H9 (cell line): Measurements from ENCODE around the gene PMEL. TPM values are rescaled to one million over a fixed set of nuclear protein-coding genes. Genes with fewer than 3 reads are reported as not detected.
A peak's percentile ranks its signal among the peaks of the same experiment; 100 is the strongest.

Experiments
- DNase-seq: peaks from one replicate; pipeline ENCODE4 v3.0.0-alpha.2; 2017
- H2AFZ ChIP-seq: one replicate; pipeline ENCODE4 v1.6.1; 2013; ENCODE audit warnings: mild to moderate bottlenecking, low read length, control low read depth, moderate library complexity
- H2AK5ac ChIP-seq: 2 replicates; pipeline ENCODE4 v1.6.1; 2013; ENCODE audit warnings: low read length, control low read depth, mixed read lengths; ENCODE audit not compliant: insufficient read length
- H2BK120ac ChIP-seq: one replicate; pipeline ENCODE4 v1.6.1; 2013; ENCODE audit warnings: low read depth, mild to moderate bottlenecking, low read length, control low read depth, inconsistent platforms; ENCODE audit not compliant: poor library complexity, severe bottlenecking
- H2BK12ac ChIP-seq: 2 replicates; pipeline ENCODE4 v1.6.1; 2013; ENCODE audit warnings: low read length, control low read depth, mixed read lengths, low read depth; ENCODE audit not compliant: insufficient read length
- H2BK15ac ChIP-seq: 2 replicates; pipeline ENCODE4 v1.6.1; 2013; ENCODE audit warnings: low read depth, low read length, control low read depth
- H2BK20ac ChIP-seq: one replicate; pipeline ENCODE4 v1.6.1; 2013; ENCODE audit warnings: low read depth, mild to moderate bottlenecking, low read length, control low read depth, inconsistent platforms; ENCODE audit not compliant: poor library complexity, severe bottlenecking
- H2BK5ac ChIP-seq: 2 replicates; pipeline ENCODE4 v1.6.1; 2013; ENCODE audit warnings: low read length, control low read depth, mixed read lengths; ENCODE audit not compliant: insufficient read length
- H3K14ac ChIP-seq: 2 replicates; pipeline ENCODE4 v1.6.1; 2013; ENCODE audit warnings: low read length, control low read depth; ENCODE audit not compliant: insufficient read depth
- H3K18ac ChIP-seq: 2 replicates; pipeline ENCODE4 v1.6.1; 2013; ENCODE audit warnings: low read depth, mild to moderate bottlenecking, mixed read lengths, low read length, control low read depth; ENCODE audit not compliant: insufficient read length
- H3K23ac ChIP-seq: 2 replicates; pipeline ENCODE4 v1.6.1; 2013; ENCODE audit warnings: low read length, control low read depth, mixed read lengths, low read depth; ENCODE audit not compliant: insufficient read length
- H3K23me2 ChIP-seq: 2 replicates; pipeline ENCODE4 v1.6.1; 2013; ENCODE audit warnings: low read depth, mild to moderate bottlenecking, mixed read lengths, low read length, control low read depth; ENCODE audit not compliant: insufficient read length, poor library complexity, severe bottlenecking
- H3K27ac ChIP-seq: 2 replicates; pipeline ENCODE4 v1.5.1; 2013; ENCODE audit warnings: low read length, control low read depth, mixed read lengths, low read depth; ENCODE audit not compliant: insufficient read length
- H3K27me3 ChIP-seq: 2 replicates; pipeline ENCODE4 v1.6.1; 2013; ENCODE audit warnings: low read length, control low read depth, inconsistent platforms; ENCODE audit not compliant: insufficient read depth
- H3K4ac ChIP-seq: 2 replicates; pipeline ENCODE4 v1.6.1; 2013; ENCODE audit warnings: low read depth, mild to moderate bottlenecking, control low read depth, inconsistent platforms, low read length, moderate library complexity
- H3K4me1 ChIP-seq: 2 replicates; pipeline ENCODE4 v1.6.1; 2013; ENCODE audit warnings: low read length, control low read depth, inconsistent platforms; ENCODE audit not compliant: insufficient read depth
- H3K4me2 ChIP-seq: 2 replicates; pipeline ENCODE4 v1.6.1; 2013; ENCODE audit warnings: low read length, control low read depth, mixed read lengths; ENCODE audit not compliant: insufficient read length, insufficient read depth
- H3K56ac ChIP-seq: 2 replicates; pipeline ENCODE4 v1.6.1; 2013; ENCODE audit warnings: low read depth, mild to moderate bottlenecking, mixed read lengths, low read length, control low read depth; ENCODE audit not compliant: insufficient read length
- H3K79me1 ChIP-seq: 2 replicates; pipeline ENCODE4 v1.6.1; 2013; ENCODE audit warnings: low read depth, mild to moderate bottlenecking, moderate library complexity, low read length, control low read depth, inconsistent platforms; ENCODE audit not compliant: insufficient read depth, poor library complexity, severe bottlenecking
- H3K79me2 ChIP-seq: 2 replicates; pipeline ENCODE4 v1.6.1; 2013; ENCODE audit warnings: low read length, control low read depth, inconsistent platforms; ENCODE audit not compliant: insufficient read depth
- H3K9ac ChIP-seq: 2 replicates; pipeline ENCODE4 v1.6.1; 2013; ENCODE audit warnings: low read length, control low read depth, mixed read lengths; ENCODE audit not compliant: insufficient read length; ENCODE audit errors: extremely low read depth
- H3K9me3 ChIP-seq: one replicate; pipeline ENCODE4 v1.6.1; 2013; ENCODE audit warnings: low read depth, low read length, inconsistent platforms; ENCODE audit not compliant: control insufficient read depth
- H3T11ph ChIP-seq: one replicate; pipeline ENCODE4 v1.6.1; 2013; ENCODE audit warnings: mild to moderate bottlenecking, low read length, control low read depth, inconsistent platforms
- H4K20me1 ChIP-seq: one replicate; pipeline ENCODE4 v1.6.1; 2013; ENCODE audit not compliant: control insufficient read depth, insufficient read length, insufficient read depth
- H4K5ac ChIP-seq: 2 replicates; pipeline ENCODE4 v1.6.1; 2013; ENCODE audit warnings: low read depth, mild to moderate bottlenecking, mixed read lengths, low read length, control low read depth; ENCODE audit not compliant: insufficient read length
- H4K8ac ChIP-seq: replicated peaks from 2 replicates; pipeline ENCODE4 v1.6.1; 2013; ENCODE audit warnings: low read length, control low read depth, mixed read lengths, low read depth; ENCODE audit not compliant: insufficient read length
- H4K91ac ChIP-seq: 2 replicates; pipeline ENCODE4 v1.6.1; 2013; ENCODE audit warnings: low read depth, mild to moderate bottlenecking, moderate library complexity, mixed read lengths, low read length, control low read depth; ENCODE audit not compliant: insufficient read length
- H3K27ac Mint-ChIP-seq, 3 experiments: 2 replicates in 2 of 3; 3 replicates in 1 of 3; pipeline ENCODE4 v1.8.0; 2020 to 2021; ENCODE audit warnings: mixed read lengths in 3 of 3, mild to moderate bottlenecking in 1 of 3, moderate library complexity in 1 of 3
- H3K27me3 Mint-ChIP-seq: 2 replicates; pipeline ENCODE4 v1.8.0; 2021; ENCODE audit warnings: low read depth, mild to moderate bottlenecking, moderate library complexity, mixed read lengths
- H3K36me3 Mint-ChIP-seq, 3 experiments: 2 replicates in 2 of 3; 3 replicates in 1 of 3; pipeline ENCODE4 v1.8.0; 2020 to 2021; ENCODE audit warnings: low read depth in 3 of 3, mixed read lengths in 3 of 3; ENCODE audit not compliant: insufficient read depth in 1 of 3
- H3K4me1 Mint-ChIP-seq, 2 experiments: 2 replicates each; pipeline ENCODE4 v1.8.0; 2020; ENCODE audit warnings: mixed read lengths in 2 of 2
- H3K4me3 Mint-ChIP-seq, 2 experiments: 2 replicates in 1 of 2; 3 replicates in 1 of 2; pipeline ENCODE4 v1.8.0; 2020 to 2021; ENCODE audit warnings: mild to moderate bottlenecking in 2 of 2, mixed read lengths in 2 of 2, moderate library complexity in 1 of 2
- H3K9me3 Mint-ChIP-seq, 2 experiments: 2 replicates in 1 of 2; 3 replicates in 1 of 2; pipeline ENCODE4 v1.8.0; 2020; ENCODE audit warnings: mild to moderate bottlenecking in 2 of 2, mixed read lengths in 2 of 2, moderate library complexity in 1 of 2
- CTCF ChIP-seq: fragments of 200-600 bp; sonication (generic); conservative IDR thresholded peaks from 3 replicates; pipeline ENCODE4 v1.8.0; 2021; ENCODE audit warnings: antibody characterized with exemption, mild to moderate bottlenecking
- WGBS: extraction: QIAGEN DNeasy Blood & Tissue Kit; methylation state at CpG from one replicate; pipeline ENCODE4 v1.1.7; 2013; ENCODE audit warnings: missing lambda C conversion rate, low lambda C conversion rate, mixed read lengths; ENCODE audit not compliant: insufficient read length; ENCODE audit errors: extremely low coverage; 5-methylcytosine and 5-hydroxymethylcytosine counted together
- total RNA-seq: library from RNA; stranded (reverse); gene quantifications from 2 replicates; pipeline ENCODE4 v1.2.1, GENCODE V29; 2021

Gene PMEL
- total RNA-seq, 1 experiment from 2014 or later, result 72.6 TPM

- H3K23me2 ChIP-seq, result no peaks in the 10 kb centered on the region
- H3K4ac ChIP-seq, result no peak overlapping the region
- no peak overlapping the region for H2BK12ac ChIP-seq
- H3K23ac ChIP-seq, result no peak overlapping the region
- H3T11ph ChIP-seq, result no peak overlapping the region
- H2BK5ac ChIP-seq, result no peak overlapping the region
- no peak overlapping the region for H4K91ac ChIP-seq
- no peaks in the 10 kb centered on the region for H3K79me1 ChIP-seq
- H4K5ac ChIP-seq, result no peak overlapping the region
- H3K9me3 ChIP-seq, result no peaks in the 10 kb centered on the region
- Mint-ChIP-seq H3K4me3 (no peak overlapping the region), H3K9me3 (no peaks in the 10 kb centered on the region), H3K27me3 (no peaks in the 10 kb centered on the region), H3K36me3 (peaks cover 4 to 45% (median 32%) of the 10 kb centered on the region in 3 experiments; a peak in 6 of 7 replicates), H3K4me1 (no peaks in the 10 kb centered on the region; a peak in 1 of 4 replicates), H3K27ac (peak overlapping the region in 1 of 3 experiments; percentile 58; a peak in 1 of 7 replicates)
- TF ChIP-seq CTCF, result peak; percentile 38; the same call in 1 of the 3 replicates
- no peak overlapping the region for H3K9ac ChIP-seq
- no peak overlapping the region for H3K14ac ChIP-seq
- H4K8ac ChIP-seq, result no peak overlapping the region
- no peak overlapping the region for H2BK20ac ChIP-seq
- no peaks in the 10 kb centered on the region for H4K20me1 ChIP-seq
- H3K56ac ChIP-seq, result no peak overlapping the region
- no peak overlapping the region for H2AFZ ChIP-seq
- no CpG with 5 or more reads among the region's 6 CpGs for WGBS
- H3K18ac ChIP-seq, result no peak overlapping the region
- H3K79me2 ChIP-seq, result no peaks in the 10 kb centered on the region
- H2BK120ac ChIP-seq, result no peak overlapping the region
- no peak overlapping the region for H3K4me2 ChIP-seq
- H2BK15ac ChIP-seq, result no peak overlapping the region
- no peak overlapping the region for H3K27ac ChIP-seq
- no peak overlapping the region for H2AK5ac ChIP-seq
- peak; percentile 58 for DNase-seq
- no peaks in the 10 kb centered on the region for H3K4me1 ChIP-seq
- no peaks in the 10 kb centered on the region for H3K27me3 ChIP-seq
Observed at GRCh38 chr12:55955800-55956508, 9.9 kb downstream of the PMEL start.
